SK-N-SH treated with all-trans-retinoic acid at 6 μM for 48 hours (cell line): Measurements from ENCODE around the gene PLPPR4.

Source experiments
- ATAC-seq: fragments of 200-7000 bp; cut with Tn5 transposase; 3 replicates; pipeline ENCODE4 v1.9.1; 2020; ENCODE audit warnings: mild to moderate bottlenecking, moderate library complexity
- ARNTL ChIP-seq: fragments of 450-650 bp; formaldehyde crosslinking; IDR thresholded peaks from 2 replicates; pipeline ENCODE4 v1.5.0; 2020; ENCODE audit warnings: low read depth, mild to moderate bottlenecking, moderate library complexity, borderline replicate concordance
- BACH2 ChIP-seq: fragments of 250-450 bp; sonication (Bioruptor Pico); IDR thresholded peaks from 2 replicates; pipeline ENCODE4 v1.9.0; 2021; ENCODE audit warnings: mild to moderate bottlenecking, borderline replicate concordance
- CSDC2 ChIP-seq: fragments of 250-450 bp; sonication (Bioruptor Pico); IDR thresholded peaks from 2 replicates; pipeline ENCODE4 v1.5.0; 2020; ENCODE audit warnings: mild to moderate bottlenecking, moderate library complexity
- ESRRG ChIP-seq: fragments of 250-450 bp; sonication (Bioruptor Pico); IDR thresholded peaks from 2 replicates; pipeline ENCODE4 v1.6.1; 2021; ENCODE audit warnings: mild to moderate bottlenecking
- GLIS3 ChIP-seq: fragments of 250-450 bp; sonication (Bioruptor Pico); IDR thresholded peaks from 2 replicates; pipeline ENCODE4 v1.5.0; 2020; ENCODE audit warnings: mild to moderate bottlenecking, moderate library complexity
- ISL1 ChIP-seq: fragments of 250-450 bp; sonication (Bioruptor Pico); IDR thresholded peaks from 2 replicates; pipeline ENCODE4 v2.1.2; 2022; ENCODE audit warnings: mild to moderate bottlenecking, moderate library complexity
- OSR1 ChIP-seq: fragments of 250-450 bp; sonication (Bioruptor Pico); IDR thresholded peaks from 2 replicates; pipeline ENCODE4 v1.8.0; 2022; ENCODE audit warnings: moderate library complexity, mild to moderate bottlenecking, inconsistent platforms
- RARB ChIP-seq: fragments of 250-450 bp; sonication (Bioruptor Pico); IDR thresholded peaks from 2 replicates; pipeline ENCODE4 v1.8.0; 2021; ENCODE audit warnings: mild to moderate bottlenecking, moderate library complexity
- SNAI2 ChIP-seq: fragments of 250-450 bp; sonication (Bioruptor Pico); IDR thresholded peaks from 2 replicates; pipeline ENCODE4 v1.5.0; 2020; ENCODE audit warnings: mild to moderate bottlenecking, moderate library complexity
- TCF4 ChIP-seq: fragments of 250-450 bp; sonication (Bioruptor Pico); IDR thresholded peaks from 2 replicates; pipeline ENCODE4 v1.8.0; 2021; ENCODE audit warnings: mild to moderate bottlenecking, moderate library complexity, borderline replicate concordance
- TOX ChIP-seq: fragments of 250-450 bp; sonication (Bioruptor Pico); IDR thresholded peaks from 2 replicates; pipeline ENCODE4 v1.8.0; 2021; ENCODE audit warnings: mild to moderate bottlenecking, moderate library complexity, borderline replicate concordance
- ZC3H10 ChIP-seq: fragments of 250-450 bp; sonication (Bioruptor Pico); IDR thresholded peaks from 2 replicates; pipeline ENCODE4 v1.5.1; 2021; ENCODE audit warnings: mild to moderate bottlenecking, moderate library complexity
- ZFP3 ChIP-seq: fragments of 250-450 bp; sonication (Bioruptor Pico); IDR thresholded peaks from 2 replicates; pipeline ENCODE4 v1.5.0; 2020; ENCODE audit warnings: mild to moderate bottlenecking, moderate library complexity
- ZNF565 ChIP-seq: fragments of 450-650 bp; formaldehyde crosslinking; conservative IDR thresholded peaks from 2 replicates; pipeline ENCODE4 v1.5.0; 2020; ENCODE audit warnings: low read depth, mild to moderate bottlenecking, moderate library complexity
- ZNF8 ChIP-seq: fragments of 450-650 bp; formaldehyde crosslinking; IDR thresholded peaks from 2 replicates; pipeline ENCODE4 v1.5.0; 2020; ENCODE audit warnings: mild to moderate bottlenecking, moderate library complexity
- TF ChIP-seq, protein P1 (sequence below): fragments of 250-450 bp; sonication (Bioruptor Pico); IDR thresholded peaks from 2 replicates; pipeline ENCODE4 v1.5.1; 2021; ENCODE audit warnings: mild to moderate bottlenecking, moderate library complexity
- TF ChIP-seq, protein P2 (sequence below): fragments of 250-450 bp; sonication (Bioruptor Pico); IDR thresholded peaks from 2 replicates; pipeline ENCODE4 v1.5.1; 2020; ENCODE audit warnings: low read depth, mild to moderate bottlenecking, moderate library complexity
- TF ChIP-seq, protein P3 (sequence below): fragments of 250-450 bp; sonication (Bioruptor Pico); IDR thresholded peaks from 2 replicates; pipeline ENCODE4 v1.8.0; 2021; ENCODE audit warnings: low read depth, mild to moderate bottlenecking, moderate library complexity, borderline replicate concordance
- TF ChIP-seq, protein P4 (sequence below): fragments of 250-450 bp; sonication (Bioruptor Pico); IDR thresholded peaks from 2 replicates; pipeline ENCODE4 v1.5.0; 2020; ENCODE audit warnings: mild to moderate bottlenecking, moderate library complexity
- TF ChIP-seq, protein P5 (sequence below): fragments of 250-450 bp; sonication (Bioruptor Pico); IDR thresholded peaks from 2 replicates; pipeline ENCODE4 v1.8.0; 2020; ENCODE audit warnings: mild to moderate bottlenecking, moderate library complexity, borderline replicate concordance

The PLPPR4 gene

DNA sequence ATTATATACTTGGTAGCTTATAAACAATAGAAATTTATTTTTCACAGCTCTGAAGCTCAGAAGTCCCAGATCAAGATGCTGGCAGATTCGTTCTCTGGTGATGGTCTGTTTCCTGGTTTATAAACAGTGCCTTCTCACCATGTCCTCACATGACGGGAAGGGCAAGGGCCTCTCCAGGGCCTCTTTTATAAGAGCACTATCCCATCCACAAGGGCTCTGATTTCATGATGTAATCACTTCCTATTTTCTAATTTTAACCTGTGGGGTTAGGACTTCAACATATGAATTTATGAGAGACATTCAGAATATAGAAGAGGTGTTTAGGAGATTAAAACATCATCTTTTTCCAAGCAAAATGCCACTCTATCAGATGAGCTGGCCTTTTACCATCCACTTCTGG is 32.1 kb upstream of the PLPPR4 start:
- no peak for ATAC-seq
- TF ChIP-seq ZNF565 (no peak), TCF4 (no peak), SNAI2 (CRISPR knock-in tag) (no peak), TOX (CRISPR knock-in tag) (no peak), CSDC2 (no peak), GLIS3 (CRISPR knock-in tag) (no peak), ISL1 (CRISPR knock-in tag) (no peak), BACH2 (no peak), ZFP3 (CRISPR knock-in tag) (no peak), RARB (no peak), ZC3H10 (CRISPR knock-in tag) (no peak), ESRRG (CRISPR knock-in tag) (no peak)
- TF ChIP-seq, protein P1, sequence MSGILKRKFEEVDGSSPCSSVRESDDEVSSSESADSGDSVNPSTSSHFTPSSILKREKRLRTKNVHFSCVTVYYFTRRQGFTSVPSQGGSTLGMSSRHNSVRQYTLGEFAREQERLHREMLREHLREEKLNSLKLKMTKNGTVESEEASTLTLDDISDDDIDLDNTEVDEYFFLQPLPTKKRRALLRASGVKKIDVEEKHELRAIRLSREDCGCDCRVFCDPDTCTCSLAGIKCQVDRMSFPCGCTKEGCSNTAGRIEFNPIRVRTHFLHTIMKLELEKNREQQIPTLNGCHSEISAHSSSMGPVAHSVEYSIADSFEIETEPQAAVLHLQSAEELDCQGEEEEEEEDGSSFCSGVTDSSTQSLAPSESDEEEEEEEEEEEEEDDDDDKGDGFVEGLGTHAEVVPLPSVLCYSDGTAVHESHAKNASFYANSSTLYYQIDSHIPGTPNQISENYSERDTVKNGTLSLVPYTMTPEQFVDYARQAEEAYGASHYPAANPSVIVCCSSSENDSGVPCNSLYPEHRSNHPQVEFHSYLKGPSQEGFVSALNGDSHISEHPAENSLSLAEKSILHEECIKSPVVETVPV = no peak
- TF ChIP-seq, protein P2, sequence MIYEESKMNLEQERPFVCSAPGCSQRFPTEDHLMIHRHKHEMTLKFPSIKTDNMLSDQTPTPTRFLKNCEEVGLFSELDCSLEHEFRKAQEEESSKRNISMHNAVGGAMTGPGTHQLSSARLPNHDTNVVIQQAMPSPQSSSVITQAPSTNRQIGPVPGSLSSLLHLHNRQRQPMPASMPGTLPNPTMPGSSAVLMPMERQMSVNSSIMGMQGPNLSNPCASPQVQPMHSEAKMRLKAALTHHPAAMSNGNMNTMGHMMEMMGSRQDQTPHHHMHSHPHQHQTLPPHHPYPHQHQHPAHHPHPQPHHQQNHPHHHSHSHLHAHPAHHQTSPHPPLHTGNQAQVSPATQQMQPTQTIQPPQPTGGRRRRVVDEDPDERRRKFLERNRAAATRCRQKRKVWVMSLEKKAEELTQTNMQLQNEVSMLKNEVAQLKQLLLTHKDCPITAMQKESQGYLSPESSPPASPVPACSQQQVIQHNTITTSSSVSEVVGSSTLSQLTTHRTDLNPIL (CRISPR knock-in tag) = no peak
- TF ChIP-seq, protein P3, sequence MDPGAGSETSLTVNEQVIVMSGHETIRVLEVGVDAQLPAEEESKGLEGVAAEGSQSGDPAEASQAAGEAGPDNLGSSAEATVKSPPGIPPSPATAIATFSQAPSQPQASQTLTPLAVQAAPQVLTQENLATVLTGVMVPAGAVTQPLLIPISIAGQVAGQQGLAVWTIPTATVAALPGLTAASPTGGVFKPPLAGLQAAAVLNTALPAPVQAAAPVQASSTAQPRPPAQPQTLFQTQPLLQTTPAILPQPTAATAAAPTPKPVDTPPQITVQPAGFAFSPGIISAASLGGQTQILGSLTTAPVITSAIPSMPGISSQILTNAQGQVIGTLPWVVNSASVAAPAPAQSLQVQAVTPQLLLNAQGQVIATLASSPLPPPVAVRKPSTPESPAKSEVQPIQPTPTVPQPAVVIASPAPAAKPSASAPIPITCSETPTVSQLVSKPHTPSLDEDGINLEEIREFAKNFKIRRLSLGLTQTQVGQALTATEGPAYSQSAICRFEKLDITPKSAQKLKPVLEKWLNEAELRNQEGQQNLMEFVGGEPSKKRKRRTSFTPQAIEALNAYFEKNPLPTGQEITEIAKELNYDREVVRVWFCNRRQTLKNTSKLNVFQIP = no peak

DNA sequence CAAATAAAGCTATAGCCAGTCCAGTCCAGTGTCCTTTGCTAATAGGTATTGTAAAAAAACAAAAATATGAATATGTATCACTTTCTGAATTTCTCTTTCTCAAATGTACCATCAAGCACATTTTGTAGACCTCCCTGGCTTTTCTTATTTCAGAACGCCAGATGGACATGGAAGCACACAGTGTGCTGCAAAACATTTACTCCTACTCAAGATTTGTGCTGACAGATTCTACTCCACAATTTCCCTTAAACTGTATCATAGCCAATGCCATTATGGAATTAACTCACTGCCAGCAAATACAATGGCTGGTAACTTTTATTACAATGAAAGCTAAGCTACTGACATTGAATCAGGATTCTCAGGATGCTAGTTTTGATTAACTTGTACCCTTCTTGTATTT is 30.8 kb upstream of the PLPPR4 start:
- TF ChIP-seq ARNTL (CRISPR knock-in tag) (no peak), CSDC2 (no peak), TOX (CRISPR knock-in tag) (no peak), OSR1 (CRISPR knock-in tag) (no peak), TCF4 (no peak)
- TF ChIP-seq, protein P2 (CRISPR knock-in tag) = no peak
- TF ChIP-seq, protein P3 = no peak
- TF ChIP-seq, protein P4, sequence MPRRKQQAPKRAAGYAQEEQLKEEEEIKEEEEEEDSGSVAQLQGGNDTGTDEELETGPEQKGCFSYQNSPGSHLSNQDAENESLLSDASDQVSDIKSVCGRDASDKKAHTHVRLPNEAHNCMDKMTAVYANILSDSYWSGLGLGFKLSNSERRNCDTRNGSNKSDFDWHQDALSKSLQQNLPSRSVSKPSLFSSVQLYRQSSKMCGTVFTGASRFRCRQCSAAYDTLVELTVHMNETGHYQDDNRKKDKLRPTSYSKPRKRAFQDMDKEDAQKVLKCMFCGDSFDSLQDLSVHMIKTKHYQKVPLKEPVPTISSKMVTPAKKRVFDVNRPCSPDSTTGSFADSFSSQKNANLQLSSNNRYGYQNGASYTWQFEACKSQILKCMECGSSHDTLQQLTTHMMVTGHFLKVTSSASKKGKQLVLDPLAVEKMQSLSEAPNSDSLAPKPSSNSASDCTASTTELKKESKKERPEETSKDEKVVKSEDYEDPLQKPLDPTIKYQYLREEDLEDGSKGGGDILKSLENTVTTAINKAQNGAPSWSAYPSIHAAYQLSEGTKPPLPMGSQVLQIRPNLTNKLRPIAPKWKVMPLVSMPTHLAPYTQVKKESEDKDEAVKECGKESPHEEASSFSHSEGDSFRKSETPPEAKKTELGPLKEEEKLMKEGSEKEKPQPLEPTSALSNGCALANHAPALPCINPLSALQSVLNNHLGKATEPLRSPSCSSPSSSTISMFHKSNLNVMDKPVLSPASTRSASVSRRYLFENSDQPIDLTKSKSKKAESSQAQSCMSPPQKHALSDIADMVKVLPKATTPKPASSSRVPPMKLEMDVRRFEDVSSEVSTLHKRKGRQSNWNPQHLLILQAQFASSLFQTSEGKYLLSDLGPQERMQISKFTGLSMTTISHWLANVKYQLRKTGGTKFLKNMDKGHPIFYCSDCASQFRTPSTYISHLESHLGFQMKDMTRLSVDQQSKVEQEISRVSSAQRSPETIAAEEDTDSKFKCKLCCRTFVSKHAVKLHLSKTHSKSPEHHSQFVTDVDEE (CRISPR knock-in tag) = no peak
- TF ChIP-seq, protein P5, sequence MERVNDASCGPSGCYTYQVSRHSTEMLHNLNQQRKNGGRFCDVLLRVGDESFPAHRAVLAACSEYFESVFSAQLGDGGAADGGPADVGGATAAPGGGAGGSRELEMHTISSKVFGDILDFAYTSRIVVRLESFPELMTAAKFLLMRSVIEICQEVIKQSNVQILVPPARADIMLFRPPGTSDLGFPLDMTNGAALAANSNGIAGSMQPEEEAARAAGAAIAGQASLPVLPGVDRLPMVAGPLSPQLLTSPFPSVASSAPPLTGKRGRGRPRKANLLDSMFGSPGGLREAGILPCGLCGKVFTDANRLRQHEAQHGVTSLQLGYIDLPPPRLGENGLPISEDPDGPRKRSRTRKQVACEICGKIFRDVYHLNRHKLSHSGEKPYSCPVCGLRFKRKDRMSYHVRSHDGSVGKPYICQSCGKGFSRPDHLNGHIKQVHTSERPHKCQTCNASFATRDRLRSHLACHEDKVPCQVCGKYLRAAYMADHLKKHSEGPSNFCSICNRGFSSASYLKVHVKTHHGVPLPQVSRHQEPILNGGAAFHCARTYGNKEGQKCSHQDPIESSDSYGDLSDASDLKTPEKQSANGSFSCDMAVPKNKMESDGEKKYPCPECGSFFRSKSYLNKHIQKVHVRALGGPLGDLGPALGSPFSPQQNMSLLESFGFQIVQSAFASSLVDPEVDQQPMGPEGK = no peak
- no peak for ATAC-seq

DNA sequence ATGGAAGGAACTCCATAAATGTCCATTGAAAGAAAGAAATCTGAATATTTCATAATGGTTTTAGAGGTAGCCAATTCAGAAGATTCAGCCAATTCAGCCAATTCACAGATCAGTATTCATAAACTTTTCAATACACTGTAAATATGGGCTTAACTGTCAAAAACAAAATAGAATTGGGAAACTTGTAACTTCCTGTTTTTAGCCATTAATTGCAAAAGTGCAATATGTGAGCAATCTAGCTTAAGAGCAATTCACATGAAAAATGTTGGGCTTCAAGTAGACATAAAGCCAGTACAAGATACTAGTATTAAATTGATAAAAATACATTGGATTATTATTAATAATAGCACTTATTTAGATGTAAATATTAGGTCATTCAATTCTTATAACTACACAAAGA is 27.5 kb upstream of the PLPPR4 start:
- ATAC-seq = no peak
- TF ChIP-seq, protein P5 = no peak
- no peak for TF ChIP-seq GLIS3 (CRISPR knock-in tag)
- TF ChIP-seq ISL1 (CRISPR knock-in tag) = no peak
- TF ChIP-seq RARB = no peak
- no peak for TF ChIP-seq BACH2
- no peak for TF ChIP-seq ARNTL (CRISPR knock-in tag)
- no peak for TF ChIP-seq ZFP3 (CRISPR knock-in tag)
- no peak for TF ChIP-seq ZNF8 (CRISPR knock-in tag)
- TF ChIP-seq, protein P3 = no peak
- no peak for TF ChIP-seq ESRRG (CRISPR knock-in tag)
